NCI-H2081 treated with DMSO at 0.1 percent for 48 hours (cell line): ENCODE results near the gene TET3.
"Not testable (repeated sequence)": the region's sequence is repeated elsewhere in the genome, so short reads cannot be mapped to it uniquely, and the experiment has no call there.

Source experiments
- DNase-seq: peaks from one replicate; lab custom pipeline; 2025; lab: John Stamatoyannopoulos, UW

TET3 gene

DNA sequence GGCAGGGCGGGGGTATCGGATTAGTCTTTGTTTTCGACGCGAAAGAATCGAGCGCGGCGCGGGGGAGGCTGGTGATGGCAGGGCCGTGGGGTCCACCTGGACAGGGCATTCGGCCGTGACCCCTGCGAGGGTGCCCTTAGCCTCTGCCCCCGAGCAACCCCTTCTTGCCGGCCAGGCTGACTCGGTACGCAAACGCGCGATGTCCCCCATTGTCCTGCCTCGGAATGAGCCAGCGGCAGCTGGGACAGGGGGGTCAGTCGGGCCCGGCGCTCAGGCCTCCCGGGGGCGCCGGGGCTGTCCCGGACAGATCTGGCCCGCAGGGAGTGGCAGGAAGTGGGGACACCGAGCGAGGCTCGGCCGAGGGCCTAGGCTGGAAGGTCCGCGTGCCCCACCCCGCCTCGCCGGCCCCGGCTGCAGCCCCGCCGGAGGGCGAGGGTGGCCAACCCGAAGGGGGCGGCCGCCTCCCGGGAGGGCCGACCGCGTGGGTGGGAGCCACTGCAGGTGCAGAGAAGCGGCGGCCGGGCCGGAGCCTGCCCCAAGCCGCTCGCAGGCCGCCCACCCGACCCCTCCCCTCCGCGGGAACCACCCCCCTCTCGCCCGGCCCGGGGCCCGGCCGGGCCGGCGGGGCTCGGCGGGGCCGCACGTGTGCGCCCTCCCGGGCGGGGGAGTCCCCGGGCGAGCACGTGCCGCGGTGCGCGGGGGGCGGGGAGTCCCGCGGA, at the start of gene TET3:
TSS of gene TET3 (plus strand) at position 708 of the 719 bp plus-strand sequence. CDS start 1,494 bp downstream, outside the sequence.
- DNase-seq = no peak

DNA sequence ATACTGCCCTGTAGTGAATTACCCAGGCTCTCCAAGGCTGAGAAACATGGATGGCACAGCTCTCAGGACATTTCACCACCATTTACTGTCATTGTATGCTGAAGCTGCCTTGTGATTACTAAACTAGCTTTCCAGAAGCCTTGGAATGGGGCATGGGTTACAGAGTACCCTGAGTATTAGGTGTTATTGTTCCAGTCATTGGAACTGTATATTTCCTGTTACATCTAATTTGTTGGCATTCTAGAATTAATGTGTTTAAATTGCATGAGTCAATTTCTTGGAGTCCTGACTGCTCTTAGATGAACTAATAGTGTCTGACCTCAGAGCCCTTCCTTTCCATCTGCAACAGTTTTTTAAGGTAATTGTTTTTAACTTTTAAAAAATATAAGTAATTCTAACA, 49.1 kb upstream of the TET3 start:
- no peak for DNase-seq

DNA sequence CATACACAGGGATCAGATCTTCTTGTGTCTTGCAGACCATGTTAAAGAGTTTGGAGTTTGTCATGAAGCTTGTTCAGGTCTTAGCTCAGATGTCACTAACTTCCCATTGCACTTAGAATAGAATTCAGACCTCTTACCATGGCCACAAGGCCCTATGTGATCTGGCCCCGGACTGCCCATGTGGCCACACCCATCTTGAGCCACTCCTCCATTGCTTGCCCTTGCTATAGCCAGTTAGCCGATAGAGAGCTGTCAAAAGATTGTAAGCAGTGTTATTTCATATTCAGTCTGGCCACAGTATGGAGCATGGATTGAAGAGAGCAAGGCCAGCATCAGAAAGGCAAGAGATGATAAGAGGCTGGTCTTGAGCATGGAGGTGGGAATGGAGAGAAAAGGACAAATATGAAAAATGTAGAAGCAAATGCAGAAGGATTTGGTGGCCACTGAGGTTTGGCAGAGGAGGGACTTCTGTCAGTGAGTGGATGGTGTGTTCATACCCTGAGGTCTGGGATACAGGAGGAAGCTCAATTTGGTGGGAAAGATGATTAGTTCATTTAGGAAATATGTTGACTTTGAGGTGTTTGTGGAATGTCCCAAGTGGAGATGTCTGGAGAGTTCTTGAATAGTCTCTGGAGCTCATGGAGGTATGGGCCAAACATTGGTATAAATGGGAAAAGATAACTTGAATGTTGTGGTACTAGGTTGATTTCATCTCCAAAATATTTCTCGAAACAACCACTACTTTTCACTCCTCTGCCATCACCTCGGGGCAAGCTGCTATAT, 47.4 kb upstream of the TET3 start:
- no peak for DNase-seq

DNA sequence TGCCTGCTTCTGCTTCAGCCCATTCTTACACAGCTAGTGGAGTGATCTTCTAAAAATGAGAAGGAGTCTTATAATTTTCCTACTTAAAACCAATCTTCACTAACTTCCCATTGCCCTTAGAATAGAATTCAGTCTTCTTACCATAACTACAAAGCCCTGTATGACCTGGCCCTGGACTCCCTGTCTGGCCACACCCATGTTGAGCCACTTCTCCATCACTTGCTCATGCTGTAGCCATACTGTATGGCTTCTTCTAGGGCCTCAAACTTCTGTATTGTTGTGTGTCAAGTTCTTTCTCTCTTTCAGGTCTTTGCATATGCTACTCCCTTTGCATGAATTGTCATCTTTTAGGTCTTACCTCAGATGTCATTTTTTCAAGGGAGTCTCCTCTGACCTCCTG, 46.8 kb upstream of the TET3 start:
- DNase-seq = no peak

DNA sequence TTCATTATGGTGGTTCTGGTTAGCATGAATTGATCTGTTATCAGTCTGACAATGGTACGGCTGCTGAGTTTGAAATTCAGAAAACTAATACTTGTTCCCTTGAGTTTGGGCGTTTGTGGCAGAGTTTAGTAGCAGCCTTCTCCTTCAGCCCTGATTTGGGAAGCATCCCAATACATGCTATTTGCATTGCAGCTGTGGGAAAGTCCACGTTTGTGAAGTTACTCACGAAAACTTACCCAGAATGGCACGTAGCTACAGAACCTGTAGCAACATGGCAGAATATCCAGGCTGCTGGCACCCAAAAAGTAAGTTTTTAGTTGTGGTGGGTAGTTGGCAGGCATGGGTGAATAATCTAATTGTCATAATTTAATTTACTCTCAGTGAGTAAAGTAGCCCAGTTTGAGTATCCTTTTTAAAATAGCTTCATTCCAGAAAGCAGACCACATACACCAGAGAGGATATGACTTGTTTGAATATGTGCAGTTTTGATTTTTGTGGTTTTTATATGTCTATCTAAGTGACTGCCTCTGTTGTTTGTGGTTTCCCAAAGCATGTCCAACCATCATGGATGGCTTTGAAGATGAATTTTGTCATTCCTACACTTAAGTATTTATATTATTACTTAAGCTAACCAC, 45.9 kb upstream of the TET3 start:
- no peak for DNase-seq

DNA sequence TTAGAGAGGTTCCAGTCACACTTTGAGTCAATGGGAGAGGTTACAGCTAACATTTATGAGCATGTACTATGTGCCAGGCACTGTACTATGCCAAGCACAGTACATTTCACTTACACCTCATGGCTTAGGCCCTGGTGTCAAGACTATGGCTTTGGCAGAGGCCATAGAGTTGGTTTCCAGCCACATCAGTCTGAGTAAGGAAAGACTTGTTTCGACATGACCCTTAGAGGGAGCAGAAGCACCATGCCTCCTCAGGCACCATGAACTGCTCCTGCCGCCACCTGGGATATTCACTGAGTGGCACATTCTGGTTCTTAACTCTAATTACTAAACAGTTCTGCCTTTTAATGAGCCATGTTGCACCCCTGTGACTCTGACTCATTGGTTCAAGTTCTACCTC, 45.3 kb upstream of the TET3 start:
- DNase-seq = no peak

DNA sequence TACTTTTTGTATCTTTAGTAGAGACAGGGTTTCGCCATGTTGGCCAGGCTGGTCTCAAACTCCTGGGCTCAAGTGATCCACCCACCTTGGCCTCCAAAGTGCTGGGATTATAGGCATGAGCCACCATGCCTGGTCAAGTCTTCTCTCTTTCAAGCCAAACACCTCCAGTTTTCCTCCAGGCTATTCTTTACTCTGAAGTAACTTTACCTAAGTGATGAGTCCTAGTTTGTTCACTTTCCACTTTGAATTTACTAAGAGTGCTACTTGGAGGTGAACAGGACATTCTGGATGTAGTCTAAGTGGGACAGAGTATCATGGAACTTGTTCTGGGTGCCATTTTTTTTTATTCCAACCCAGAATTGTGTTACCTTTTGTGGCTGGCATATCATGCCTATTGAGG, 44.6 kb upstream of the TET3 start:
- not testable (repeated sequence) for DNase-seq

DNA sequence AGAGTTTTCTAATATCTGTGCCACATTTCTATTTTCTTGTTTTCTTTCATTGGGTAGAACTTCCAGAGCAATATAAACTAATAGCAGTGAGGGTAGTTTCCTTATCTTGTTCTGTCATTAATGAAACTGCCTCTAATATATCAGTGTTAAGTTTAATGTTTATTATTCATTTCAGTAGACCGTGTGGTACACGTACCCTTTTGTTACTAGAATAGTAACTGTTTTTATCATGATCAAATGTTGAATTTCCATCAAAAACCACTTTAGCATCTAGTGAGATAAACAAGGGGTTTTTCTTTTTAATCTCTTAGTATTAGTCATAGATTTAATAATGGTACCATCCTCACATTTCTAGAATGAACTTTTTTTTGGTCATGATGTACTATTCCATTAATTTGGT, 42.0 kb upstream of the TET3 start:
- no peak for DNase-seq

DNA sequence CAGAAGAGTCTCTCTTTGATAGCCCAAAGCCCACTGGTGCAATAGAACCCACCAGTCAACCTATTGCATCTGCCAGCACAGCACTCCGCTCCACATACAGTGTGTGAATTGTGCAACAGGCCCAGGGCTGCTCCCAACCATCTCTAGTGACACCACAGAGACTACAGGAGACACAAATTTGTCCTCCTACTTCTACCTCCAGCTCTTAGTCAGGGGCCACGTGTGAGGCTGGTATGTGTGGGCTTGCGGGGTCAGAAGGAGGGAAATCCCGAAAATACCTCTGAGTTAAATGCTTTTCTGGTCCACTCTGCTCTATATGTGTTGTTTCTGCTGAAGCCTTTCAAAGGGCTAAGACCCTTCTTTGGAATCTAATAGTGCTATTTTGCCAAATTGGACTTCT, 40.0 kb upstream of the TET3 start:
- no peak for DNase-seq

DNA sequence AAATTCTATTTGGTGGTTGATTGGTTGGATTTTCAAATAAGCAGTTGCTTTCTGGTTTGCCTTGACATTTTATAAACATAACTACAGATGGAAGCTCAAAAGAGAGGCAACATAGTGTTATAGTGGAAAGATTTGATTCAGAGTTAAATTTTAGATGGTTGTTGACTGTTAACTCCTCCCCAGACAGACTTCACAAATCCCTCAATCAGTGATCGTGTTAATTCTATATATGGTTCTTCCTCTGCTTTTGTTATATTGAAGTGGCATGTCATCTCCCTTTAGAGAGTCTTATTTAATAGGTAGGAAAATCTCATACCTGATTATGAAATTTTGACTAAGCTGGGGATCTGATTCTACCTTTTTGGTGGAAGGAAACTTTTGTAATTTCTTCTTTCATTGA, 38.5 kb upstream of the TET3 start:
- DNase-seq = no peak

DNA sequence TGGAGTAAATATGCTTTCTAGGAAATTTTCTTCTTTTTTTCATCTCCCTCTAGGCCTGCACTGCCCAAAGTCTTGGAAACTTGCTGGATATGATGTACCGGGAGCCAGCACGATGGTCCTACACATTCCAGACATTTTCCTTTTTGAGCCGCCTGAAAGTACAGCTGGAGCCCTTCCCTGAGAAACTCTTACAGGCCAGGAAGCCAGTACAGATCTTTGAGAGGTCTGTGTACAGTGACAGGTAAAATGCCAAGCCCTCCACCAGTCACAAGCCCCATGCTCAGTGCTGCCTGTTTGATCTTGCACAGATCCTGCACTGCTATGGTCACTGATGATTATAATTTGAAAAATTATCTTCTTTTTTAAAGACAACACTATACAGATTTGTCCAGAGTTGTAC, 38.0 kb upstream of the TET3 start:
- DNase-seq = no peak

DNA sequence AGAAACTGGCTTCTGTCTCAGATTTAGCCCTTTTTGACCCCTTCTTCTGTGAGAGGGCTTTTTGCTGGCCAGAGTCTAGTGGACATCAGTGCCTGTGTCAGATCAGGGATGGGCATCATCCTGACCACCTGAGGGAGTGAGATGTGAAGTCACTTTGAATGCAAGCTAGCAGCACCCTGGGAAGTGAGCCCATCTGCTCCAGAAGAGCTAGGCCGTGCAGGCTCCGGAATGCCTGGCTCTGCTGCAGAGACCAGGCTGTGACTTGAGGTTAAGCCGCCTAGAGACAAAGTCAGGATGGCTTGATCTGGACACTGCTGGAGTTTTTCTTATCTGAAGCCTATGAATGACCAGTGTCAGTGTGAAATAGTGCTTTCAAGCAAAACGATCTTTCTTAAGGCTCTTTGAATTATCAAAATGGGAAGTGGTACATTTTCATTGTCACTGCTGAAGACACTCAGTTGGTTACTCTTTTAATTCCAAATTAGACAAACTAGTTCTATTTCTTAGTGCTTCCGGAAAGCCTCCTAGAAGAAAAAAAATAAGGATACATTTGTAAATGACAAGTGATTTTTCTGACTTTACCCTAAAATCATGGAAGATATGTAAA, 37.2 kb upstream of the TET3 start:
- DNase-seq = no peak

DNA sequence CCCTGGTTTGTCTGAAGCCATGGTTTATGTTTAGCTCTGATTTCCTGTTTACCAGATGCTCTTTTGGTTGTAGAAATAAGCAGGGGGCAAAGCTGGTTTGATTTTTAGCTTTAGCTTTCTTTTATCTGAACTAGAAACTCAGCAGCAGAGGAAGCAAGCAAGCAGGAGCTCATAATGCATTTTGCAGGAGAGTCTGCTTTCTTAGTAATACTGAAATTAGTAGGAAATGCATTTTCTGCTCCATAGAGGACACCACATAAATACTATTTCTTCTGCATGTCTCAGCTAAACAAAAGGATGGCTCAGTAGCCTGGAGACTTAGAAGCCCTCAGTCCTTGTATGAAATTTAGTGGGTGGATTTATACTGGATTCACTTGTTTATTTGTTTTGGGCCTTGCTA, 34.9 kb upstream of the TET3 start:
- DNase-seq = no peak

DNA sequence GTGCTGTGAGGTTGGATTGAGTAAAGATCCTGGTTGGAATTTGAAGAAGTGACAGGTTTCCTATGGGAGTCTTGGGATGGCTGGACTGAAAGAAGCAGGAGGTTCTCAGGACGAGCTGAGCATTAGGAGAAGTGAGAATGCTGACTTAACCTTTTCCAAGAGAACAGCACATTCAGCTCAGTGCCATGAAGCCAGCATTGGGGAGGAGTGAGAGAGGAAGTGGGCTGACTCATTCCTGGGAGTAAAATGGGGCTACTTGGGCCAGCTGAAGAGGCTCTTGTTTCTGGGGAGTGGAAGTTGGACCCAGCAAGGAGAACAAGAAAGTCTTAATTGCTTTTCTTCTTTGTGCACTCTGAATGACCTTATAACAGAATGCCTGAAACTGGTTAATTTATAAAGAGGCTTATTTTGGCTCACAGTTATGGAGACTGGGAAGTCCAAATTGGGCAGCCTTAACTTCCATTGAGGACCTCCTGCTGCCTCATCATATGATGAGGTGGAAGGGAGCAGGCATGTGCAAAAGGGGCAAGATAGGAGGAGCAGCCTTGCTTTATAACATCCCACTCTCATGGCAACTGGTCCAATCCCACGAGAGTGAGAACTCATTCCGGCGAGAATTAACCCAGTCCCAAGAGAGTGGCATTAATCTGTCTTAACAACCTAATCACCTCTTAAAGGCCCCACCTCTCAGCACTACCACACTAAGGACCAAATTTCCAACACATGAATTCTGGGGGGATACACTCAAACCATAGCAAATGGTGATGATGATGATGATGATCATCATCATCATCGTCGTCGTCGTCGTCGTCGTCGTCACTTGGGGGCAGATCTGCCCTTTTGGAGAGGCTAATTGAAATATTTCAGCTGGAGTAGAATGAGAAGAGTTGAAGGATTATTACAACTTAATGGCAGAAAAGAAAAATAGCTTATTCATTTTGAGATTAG, 31.9 kb upstream of the TET3 start:
- DNase-seq = no peak

DNA sequence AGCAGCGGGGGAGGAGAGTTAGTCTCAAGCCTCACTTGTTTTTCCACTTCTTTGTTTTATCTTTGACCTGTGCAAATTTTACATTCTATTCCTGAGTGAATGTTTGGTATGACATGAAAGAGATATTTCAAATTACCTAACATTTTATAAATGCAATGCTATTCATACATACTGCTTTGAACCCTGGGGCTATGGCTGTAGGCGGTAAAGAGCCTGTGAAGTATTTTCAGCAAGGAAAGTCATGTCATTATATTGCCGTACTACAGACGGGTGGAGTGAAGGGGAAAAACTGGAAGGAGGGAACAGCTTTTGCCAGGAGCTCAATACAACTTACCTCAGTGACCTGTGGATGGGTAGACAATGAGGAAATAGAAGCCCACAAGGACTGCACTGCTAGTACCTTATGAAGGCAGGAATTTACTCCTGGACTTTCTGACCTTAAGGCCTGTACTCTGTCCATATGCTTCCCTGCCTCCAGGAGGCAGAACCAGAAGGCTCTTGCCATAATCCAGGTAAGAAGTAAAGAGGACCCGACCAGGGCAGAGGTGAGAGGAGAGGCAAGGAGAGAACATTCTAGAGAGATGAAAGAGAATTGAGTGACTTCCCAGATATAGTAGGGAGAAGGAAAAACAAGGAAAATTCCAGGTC, 28.4 kb upstream of the TET3 start:
- no peak for DNase-seq

DNA sequence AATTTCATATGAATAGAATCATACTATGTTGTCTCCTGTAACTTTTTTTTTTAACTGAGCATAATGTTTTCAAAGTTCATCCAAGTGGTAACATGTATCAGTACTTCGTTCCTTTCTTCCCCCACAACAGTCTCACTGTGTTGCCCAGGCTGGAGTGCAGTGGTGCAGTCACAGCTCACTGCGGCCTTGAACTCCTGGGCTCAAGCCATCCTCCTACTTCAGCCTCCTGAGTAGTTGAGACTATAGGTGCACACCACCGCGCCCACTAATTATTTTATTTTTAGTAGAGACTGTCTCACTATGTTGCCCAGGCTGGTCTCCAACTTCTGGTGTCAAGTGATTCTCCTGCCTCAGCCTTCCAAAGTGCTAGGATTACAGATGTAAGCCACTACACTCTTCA, 23.4 kb upstream of the TET3 start:
- DNase-seq = no peak

DNA sequence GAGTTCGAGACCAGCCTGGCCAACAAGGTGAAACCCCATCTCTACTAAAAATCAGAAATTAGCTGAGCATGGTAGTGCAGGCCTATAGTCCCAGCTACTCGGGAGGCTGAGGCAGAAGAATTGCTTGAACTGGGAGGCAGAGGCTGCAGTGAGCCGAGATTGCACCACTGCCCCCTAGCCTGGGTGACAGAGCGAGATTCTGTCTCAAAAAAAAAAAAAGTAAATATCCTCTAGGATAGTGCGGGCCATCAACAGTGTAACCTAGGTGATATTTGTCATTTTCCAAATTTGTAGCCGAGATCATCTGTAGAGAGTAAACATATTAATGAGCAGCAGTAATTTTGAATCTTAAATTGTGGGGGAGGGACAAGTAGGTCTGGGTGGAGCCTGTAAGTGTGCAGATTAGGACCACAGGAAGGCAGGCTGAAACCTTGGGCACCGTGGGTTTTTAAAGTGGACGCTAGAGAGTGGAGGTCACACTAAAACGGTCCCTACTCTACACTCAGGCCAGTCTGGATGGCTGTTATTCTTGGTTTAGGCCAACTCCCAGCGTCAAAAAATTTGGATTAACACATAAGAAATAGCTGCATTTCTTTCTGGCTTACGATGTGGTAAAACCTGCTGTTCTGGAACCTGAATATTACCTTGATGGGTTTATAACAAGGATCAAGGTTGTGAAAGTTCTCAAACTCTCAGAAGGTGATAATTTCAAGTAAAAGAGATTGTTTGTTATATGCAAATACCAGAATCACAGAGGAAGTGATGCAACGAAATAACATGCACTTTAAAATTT, 22.7 kb upstream of the TET3 start:
- no peak for DNase-seq

DNA sequence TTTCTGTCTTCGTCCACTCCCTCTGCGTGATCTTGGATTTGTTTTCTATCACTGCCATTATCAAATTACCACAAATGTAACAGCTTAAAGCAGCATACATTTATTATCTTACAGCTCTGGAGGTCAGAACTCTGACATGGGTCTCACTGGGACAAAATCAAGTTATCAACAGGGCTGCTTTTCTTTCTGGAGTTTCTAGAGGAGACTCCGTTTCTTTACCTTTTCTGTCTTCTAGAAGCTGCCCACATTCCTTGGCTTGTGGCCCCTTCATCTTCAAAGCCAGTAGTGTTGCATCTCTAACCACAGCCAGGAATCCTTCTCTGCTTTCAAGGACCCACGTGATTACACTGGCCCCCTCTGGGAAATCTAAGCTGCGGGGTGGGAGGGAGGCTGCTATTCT, 21.9 kb upstream of the TET3 start:
- no peak for DNase-seq

DNA sequence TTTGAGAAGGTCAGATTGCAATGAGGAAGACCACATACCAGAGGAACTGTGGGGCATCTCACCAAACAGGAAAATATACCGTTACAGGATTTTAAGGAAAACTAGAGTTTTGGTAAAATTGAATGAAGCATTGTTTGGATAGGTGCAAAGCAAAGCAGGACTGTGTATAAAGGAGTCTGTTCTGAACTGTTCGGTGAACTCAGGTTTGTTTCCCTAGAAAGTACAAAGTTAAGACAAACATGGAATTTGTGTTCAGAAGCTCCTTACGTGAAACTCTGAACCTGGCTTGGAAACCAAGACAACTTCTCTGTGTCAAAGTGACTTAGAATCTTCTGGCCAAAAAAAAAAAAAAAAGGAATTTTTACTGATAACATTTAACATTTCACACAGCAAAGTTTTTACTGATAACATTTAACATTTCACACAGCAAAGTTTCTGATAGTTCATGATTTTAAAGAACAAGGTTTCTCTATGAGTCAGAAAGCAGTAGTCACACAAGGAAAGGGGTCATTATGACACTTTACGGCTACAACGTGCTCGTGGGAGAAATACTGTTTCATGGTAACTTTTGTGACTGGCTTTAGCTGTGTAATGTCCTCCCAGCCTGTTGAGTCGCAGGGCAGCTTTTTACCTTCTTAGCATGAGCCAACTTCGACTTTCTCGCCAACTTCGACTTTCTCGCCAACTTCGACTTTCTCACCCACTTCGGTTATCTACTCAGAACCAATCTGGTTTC, 21.2 kb upstream of the TET3 start:
- no peak for DNase-seq

DNA sequence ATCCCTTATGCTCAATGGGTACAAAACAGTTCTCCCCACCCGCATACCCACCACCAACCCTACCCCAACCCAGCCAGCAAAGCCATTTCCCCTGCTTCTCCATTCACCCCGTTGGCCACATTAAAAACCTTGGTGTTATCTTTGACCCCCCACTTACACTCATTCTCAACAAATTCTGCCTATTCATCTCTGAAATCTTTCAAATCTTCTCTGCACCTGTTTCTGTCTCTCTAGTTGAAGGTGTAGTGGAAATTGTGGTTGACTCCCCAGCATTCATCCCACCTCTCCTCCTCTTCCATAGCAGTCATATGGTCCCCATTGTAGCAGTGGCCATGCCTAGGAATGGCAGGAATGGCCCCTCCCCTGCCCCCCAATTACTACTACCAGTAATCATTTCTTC, 20.5 kb upstream of the TET3 start:
- no peak for DNase-seq
